ENCODE data around the gene TMEM184B.
A peak's percentile ranks its signal among the peaks of the same experiment; 100 is the strongest.

TMEM184B gene

DNA sequence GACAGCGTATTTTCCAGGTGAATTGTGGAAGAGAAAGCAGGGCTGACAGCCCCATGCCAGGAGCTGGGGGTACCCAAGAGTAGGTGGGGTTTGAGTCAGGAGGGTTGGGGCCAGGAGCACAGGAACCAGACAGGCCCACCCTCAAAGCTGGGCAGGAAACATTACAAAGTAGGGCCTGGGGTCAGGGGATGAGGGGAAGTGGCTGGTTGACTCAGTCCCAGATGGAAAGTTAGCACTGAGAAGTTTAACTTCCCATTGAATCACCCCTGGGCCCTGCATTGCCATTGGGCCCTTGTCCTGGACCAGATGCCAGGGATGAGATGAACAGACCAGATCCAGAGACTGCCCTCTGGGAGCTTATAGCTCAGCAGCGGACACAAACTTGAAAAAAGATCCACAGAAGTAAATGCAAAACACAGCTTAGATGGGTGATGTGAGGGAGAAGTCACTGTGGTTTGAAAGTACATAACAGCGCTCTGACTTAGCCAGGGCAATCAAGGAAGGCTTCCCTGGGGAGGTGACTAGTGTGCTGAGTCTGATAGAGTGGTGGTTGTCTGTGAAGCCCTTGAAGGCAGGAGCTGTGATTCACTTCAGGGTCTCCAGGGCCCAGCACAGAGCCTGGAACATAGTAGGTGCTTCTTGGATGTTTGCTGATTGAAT, 68.8 kb downstream of the TMEM184B start:
- TF ChIP-seq, protein P1, sequence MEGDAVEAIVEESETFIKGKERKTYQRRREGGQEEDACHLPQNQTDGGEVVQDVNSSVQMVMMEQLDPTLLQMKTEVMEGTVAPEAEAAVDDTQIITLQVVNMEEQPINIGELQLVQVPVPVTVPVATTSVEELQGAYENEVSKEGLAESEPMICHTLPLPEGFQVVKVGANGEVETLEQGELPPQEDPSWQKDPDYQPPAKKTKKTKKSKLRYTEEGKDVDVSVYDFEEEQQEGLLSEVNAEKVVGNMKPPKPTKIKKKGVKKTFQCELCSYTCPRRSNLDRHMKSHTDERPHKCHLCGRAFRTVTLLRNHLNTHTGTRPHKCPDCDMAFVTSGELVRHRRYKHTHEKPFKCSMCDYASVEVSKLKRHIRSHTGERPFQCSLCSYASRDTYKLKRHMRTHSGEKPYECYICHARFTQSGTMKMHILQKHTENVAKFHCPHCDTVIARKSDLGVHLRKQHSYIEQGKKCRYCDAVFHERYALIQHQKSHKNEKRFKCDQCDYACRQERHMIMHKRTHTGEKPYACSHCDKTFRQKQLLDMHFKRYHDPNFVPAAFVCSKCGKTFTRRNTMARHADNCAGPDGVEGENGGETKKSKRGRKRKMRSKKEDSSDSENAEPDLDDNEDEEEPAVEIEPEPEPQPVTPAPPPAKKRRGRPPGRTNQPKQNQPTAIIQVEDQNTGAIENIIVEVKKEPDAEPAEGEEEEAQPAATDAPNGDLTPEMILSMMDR (conservative IDR thresholded peaks at IDR 0.05; ENCODE audit: low read depth, low read length), result no peak
- H3K4me3 ChIP-seq (ENCODE audit: low read depth, low read length), result no peak overlapping the region
- no peak for DNase-seq (ENCODE audit: low read depth)

DNA sequence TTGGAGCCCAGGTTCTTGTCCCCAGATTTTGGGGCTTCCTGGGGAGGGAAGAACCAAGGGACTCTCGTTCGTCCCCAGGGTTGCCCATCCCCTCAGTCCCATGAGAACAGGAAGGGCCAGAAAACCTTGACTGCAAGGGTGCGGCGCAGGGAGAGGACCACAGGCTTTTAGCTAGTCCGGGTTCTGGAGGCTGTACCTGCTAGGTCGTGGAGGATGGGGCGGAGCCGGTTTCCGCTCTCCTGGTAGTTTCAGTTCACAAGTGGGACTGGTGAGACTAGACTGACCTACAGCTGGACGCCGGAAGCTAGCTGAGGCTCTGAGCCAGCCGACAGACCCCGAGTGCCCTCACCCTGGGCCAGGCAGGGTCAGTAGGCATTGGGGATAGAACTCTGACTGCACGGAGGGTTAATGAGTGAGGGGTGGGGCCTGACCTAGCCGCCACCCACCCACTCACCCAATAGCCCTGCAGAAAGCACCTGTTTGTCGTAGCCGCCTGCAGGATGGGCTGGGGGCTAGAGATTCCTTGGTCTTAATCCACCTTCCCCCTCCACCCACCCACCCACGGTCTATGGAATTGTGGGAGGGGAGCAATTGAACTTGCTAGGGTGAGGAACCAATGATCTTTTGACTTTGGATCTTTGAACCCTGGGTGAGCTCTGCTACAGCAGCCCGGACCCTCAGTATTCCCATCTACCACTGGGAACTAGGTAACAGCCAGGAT, 69.6 kb downstream of the TMEM184B start:
- peak; percentile 60 for DNase-seq (ENCODE audit: low read depth)
- H3K4me3 ChIP-seq (ENCODE audit: low read depth, low read length), result peak overlapping the region; percentile 79
- TF ChIP-seq, protein P1 (conservative IDR thresholded peaks at IDR 0.05; ENCODE audit: low read depth, low read length), result no peak

DNA sequence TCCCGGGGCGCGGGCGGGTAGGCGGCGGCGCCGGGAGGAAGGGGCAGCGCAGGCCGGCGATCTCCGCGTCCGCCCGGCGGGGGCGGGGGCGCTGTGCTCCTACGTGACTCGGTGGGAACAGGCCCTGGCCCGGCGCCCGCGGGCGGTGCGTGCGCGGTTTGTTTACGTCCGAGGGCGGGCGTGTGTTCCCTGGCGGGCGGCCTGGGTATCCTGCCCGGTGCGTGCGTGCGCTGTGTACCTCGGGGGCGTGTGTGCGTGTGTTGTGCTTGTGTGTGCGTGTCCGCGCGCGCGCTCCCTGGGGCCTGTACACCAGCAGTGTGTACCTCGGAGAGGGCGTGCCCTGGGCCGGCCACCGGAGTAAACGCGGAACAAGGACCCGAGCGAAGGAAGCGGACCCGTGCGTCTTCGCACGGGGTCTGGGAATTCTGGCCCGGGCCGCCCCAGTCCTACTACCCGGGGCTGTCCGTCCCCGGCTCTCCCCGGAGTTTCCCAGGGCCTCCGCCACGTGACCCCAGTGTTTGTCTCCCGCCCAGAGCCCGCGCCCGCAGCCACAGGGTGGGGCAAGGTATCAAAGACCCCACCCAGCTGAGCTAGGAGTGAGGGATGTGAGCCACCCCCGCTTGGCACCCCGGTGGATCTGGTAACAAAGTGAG, 70.2 kb downstream of the TMEM184B start:
- peak overlapping the region; percentile 79 for H3K4me3 ChIP-seq (ENCODE audit: low read depth, low read length)
- peak; percentile 90 for DNase-seq (ENCODE audit: low read depth)
- TF ChIP-seq, protein P1 (conservative IDR thresholded peaks at IDR 0.05; ENCODE audit: low read depth, low read length), result no peak

DNA sequence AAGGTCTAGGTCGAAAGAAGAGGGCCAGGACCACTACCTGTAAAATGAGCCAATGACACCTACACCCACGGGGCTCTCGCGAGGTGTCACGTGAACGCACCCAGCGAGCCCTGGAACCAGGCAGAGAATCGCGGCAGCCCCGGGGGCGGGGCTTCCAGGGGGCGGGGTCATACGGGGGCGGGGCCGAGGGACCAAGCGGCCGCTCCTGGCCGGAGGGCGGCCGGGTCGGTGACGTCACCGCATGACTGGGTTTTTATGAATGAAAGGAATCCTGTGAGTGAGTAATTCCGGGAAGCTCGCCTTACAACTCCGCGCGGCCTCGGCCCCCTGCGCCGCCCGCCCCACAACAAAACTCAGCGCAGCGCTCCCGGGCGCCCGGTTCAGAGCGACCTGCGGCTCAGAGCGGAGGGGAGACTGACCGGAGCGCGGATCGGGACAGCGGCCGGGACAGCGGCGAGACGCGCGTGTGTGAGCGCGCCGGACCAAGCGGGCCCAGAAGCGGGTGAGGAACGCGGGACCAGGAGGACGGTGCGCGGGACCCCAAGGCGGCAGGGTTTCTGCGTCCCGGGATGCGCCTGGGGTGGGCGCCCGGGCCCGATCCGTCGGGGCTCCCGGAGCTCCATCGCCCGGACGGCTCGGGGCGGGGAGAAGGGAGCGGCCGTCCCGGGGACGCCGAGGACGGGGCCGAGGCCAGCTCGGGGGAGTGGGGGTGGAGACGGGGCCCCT, 70.9 kb downstream of the TMEM184B start, which contains the start of gene MAFF:
MAFF (plus strand) TSS at position 284 of the 726 bp plus-strand sequence. CDS start 11,860 bp downstream, outside the sequence.
- TF ChIP-seq, protein P1 (conservative IDR thresholded peaks at IDR 0.05; ENCODE audit: low read depth, low read length), result no peak
- peak; percentile 98 for DNase-seq (ENCODE audit: low read depth)
- peak within 1 kb of the TSS; percentile 79 for H3K4me3 ChIP-seq (ENCODE audit: low read depth, low read length)

DNA sequence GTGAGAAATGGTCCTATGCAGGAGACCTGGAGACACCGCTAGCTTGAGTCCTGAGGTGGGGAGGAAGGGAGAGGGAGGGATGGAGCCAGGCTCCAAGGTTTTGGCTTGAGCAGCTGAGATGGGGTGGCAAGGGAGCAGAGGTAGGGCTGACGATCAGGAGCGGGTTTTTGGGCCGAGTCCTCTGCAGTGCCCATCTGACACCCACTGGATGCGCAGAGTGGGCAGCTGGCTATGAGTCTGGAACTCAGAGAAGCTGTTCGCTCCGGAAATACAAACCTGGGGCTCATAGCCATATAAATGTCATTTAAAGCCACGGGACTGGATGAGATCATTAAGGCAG, 71.5 kb downstream of the TMEM184B start:
- peak overlapping the region; percentile 52 for H3K4me3 ChIP-seq (ENCODE audit: low read depth, low read length)
- no peak for DNase-seq (ENCODE audit: low read depth)
- TF ChIP-seq, protein P1 (conservative IDR thresholded peaks at IDR 0.05; ENCODE audit: low read depth, low read length), result no peak

DNA sequence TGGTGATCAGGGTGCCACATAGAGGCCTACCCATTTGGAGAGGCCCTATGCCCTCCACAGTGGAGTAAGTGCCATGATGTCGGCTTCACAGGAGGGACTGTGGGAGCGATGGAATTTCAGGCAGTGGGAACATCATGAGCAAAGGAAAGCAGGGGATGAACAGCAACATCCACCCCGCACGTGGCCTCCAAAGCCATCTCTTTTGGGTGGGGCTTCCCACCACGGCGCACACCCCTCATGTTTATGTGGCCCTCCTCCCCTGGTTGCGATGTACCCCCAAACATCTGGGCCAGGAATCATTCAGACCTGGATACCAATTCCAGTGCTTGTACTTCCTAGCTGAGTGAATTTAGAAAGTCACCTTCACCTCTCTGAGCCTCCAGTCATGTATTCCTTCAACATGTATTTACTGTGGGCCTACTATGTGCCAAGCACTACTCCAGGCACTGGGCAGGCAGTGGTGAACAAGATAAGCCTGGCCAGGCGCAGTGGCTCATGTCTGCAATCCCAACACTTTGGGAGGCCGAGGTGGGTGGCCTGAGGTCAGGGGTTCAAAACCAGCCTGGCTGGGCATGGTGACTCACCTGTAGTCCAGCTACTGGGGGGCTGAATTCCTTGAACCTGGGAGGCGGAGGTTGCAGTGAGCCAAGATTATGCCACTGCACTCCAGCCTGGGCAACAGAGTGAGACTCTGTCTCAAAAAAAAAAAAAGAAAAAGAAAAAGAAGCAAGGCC, 72.8 kb downstream of the TMEM184B start:
- TF ChIP-seq, protein P1 (conservative IDR thresholded peaks at IDR 0.05; ENCODE audit: low read depth, low read length), result no peak
- no peak for DNase-seq (ENCODE audit: low read depth)

More for the DNA sequence above, 72.8 kb downstream of the TMEM184B start:
- no peak overlapping the region for H3K4me3 ChIP-seq (ENCODE audit: low read depth, low read length)

Measured in choroid plexus epithelial cell (primary cell).